ES-I3 (cell line): ENCODE measurements around the gene EXOC1.

Source experiments
- H3K36me3 ChIP-seq: 2 replicates; pipeline ENCODE4 v1.6.1; 2013; ENCODE audit warnings: mild to moderate bottlenecking, low read length, control low read depth, moderate library complexity; ENCODE audit not compliant: insufficient read depth
- H3K4me1 ChIP-seq: 2 replicates; pipeline ENCODE4 v1.6.1; 2013; ENCODE audit warnings: mild to moderate bottlenecking, control low read depth, low read length; ENCODE audit not compliant: insufficient read depth
- H3K9ac ChIP-seq: 2 replicates; pipeline ENCODE4 v1.6.1; 2013; ENCODE audit warnings: low read depth, mild to moderate bottlenecking, low read length, moderate library complexity
- H3K9me3 ChIP-seq: 2 replicates; pipeline ENCODE4 v1.6.1; 2013; ENCODE audit warnings: mild to moderate bottlenecking, low read length, moderate library complexity; ENCODE audit not compliant: control insufficient read depth, insufficient read depth

The EXOC1 gene

GRCh38 chr4:55938481-55938880 lies 85.0 kb downstream of the EXOC1 start:
- Histone ChIP-seq H3K9me3 (no peaks in the 10 kb centered on the region), H3K36me3 (no peaks in the 10 kb centered on the region), H3K4me1 (no peaks in the 10 kb centered on the region), H3K9ac (no peak overlapping the region)

- H3K9me3 ChIP-seq, result no peaks in the 10 kb centered on the region
- H3K9ac ChIP-seq, result no peak overlapping the region
- H3K4me1 ChIP-seq, result no peaks in the 10 kb centered on the region
- H3K36me3 ChIP-seq, result no peaks in the 10 kb centered on the region
Observed at GRCh38 chr4:55939421-55939820, 86.0 kb downstream of the EXOC1 start.

- Histone ChIP-seq H3K4me1 (peaks cover under 1% of the 10 kb centered on the region; the same call in 1 of the 2 replicates), H3K36me3 (no peaks in the 10 kb centered on the region), H3K9ac (no peak overlapping the region), H3K9me3 (no peaks in the 10 kb centered on the region)
Observed at GRCh38 chr4:55941881-55942396, 88.5 kb downstream of the EXOC1 start.

GRCh38 chr4:55947254-55947882 lies 93.9 kb downstream of the EXOC1 start:
- Histone ChIP-seq H3K9ac (no peak overlapping the region; the same call in 1 of the 2 replicates), H3K9me3 (no peaks in the 10 kb centered on the region), H3K36me3 (no peaks in the 10 kb centered on the region), H3K4me1 (peaks cover 17% of the 10 kb centered on the region)

GRCh38 chr4:55947912-55948725 lies 94.7 kb downstream of the EXOC1 start:
- Histone ChIP-seq H3K9ac (peak overlapping the region; percentile 77), H3K9me3 (no peaks in the 10 kb centered on the region), H3K36me3 (no peaks in the 10 kb centered on the region), H3K4me1 (peaks cover 17% of the 10 kb centered on the region)

GRCh38 chr4:55948726-55949481 lies 95.5 kb downstream of the EXOC1 start, which contains the start of gene CEP135:
Gene CEP135, plus strand, starts transcription at chr4:55948945. Its CDS starts 3,186 bp downstream, at chr4:55952131.
- Histone ChIP-seq H3K36me3 (no peaks in the 10 kb centered on the region; the same call in 1 of the 2 replicates), H3K4me1 (peaks cover 17% of the 10 kb centered on the region), H3K9me3 (no peaks in the 10 kb centered on the region), H3K9ac (peak within 1 kb of the TSS; percentile 77)

GRCh38 chr4:55949482-55949802 lies 96.0 kb downstream of the EXOC1 start:
- H3K36me3 ChIP-seq, result no peaks in the 10 kb centered on the region; the same call in 1 of the 2 replicates
- H3K4me1 ChIP-seq, result peaks cover 17% of the 10 kb centered on the region
- peak overlapping the region; percentile 77 for H3K9ac ChIP-seq
- H3K9me3 ChIP-seq, result no peaks in the 10 kb centered on the region

- no peaks in the 10 kb centered on the region for H3K9me3 ChIP-seq
- H3K9ac ChIP-seq, result no peak overlapping the region
- H3K4me1 ChIP-seq, result peaks cover 17% of the 10 kb centered on the region
- H3K36me3 ChIP-seq, result no peaks in the 10 kb centered on the region; the same call in 1 of the 2 replicates
Observed at GRCh38 chr4:55951191-55951922, 97.9 kb downstream of the EXOC1 start.
